Fibroblast of skin of abdomen (primary cell): ENCODE results near the gene ABHD15.
"Not testable (repeated sequence)": the region's sequence is repeated elsewhere in the genome, so short reads cannot be mapped to it uniquely, and the experiment has no call there.

Source experiments
- DNase-seq: peaks from one replicate; pipeline ENCODE4 v3.0.0-alpha.2; 2013

Gene ABHD15

GRCh38 chr17:29568331-29569244 is 1.8 kb upstream of the ABHD15 start, which contains the start of gene TP53I13:
TP53I13 (plus strand) TSS chr17:29568701; CDS start chr17:29568759, 58 bp downstream.
- DNase-seq = peak; percentile 86

GRCh38 chr17:29567554-29568330 is 905 bp upstream of the ABHD15 start:
- peak; percentile 47 for DNase-seq

- no peak for DNase-seq
Observed at GRCh38 chr17:29567304-29567553, 392 bp upstream of the ABHD15 start.

GRCh38 chr17:29565643-29566472 is 979 bp downstream of the ABHD15 start:
- DNase-seq = no peak

GRCh38 chr17:29563816-29564215 is 3.0 kb downstream of the ABHD15 start:
- no peak for DNase-seq

- no peak for DNase-seq
Observed at GRCh38 chr17:29562615-29563014, 4.2 kb downstream of the ABHD15 start.

- DNase-seq = no peak
Observed at GRCh38 chr17:29561554-29562517, 5.0 kb downstream of the ABHD15 start.

- no peak for DNase-seq
Observed at GRCh38 chr17:29560316-29560715, 6.5 kb downstream of the ABHD15 start.

GRCh38 chr17:29559640-29560039 is 7.2 kb downstream of the ABHD15 start:
- DNase-seq = no peak

- not testable (repeated sequence) for DNase-seq
Observed at GRCh38 chr17:29558139-29558538, 8.7 kb downstream of the ABHD15 start.

- DNase-seq = no peak
Observed at GRCh38 chr17:29557739-29558116, 9.1 kb downstream of the ABHD15 start.

GRCh38 chr17:29557085-29557738 is 9.6 kb downstream of the ABHD15 start:
- DNase-seq = no peak

- no peak for DNase-seq
Observed at GRCh38 chr17:29555840-29556239, 11.0 kb downstream of the ABHD15 start.

- no peak for DNase-seq
Observed at GRCh38 chr17:29549177-29549923, 17.5 kb downstream of the ABHD15 start.

- DNase-seq = no peak
Observed at GRCh38 chr17:29546830-29547229, 20.0 kb downstream of the ABHD15 start.

- DNase-seq = no peak
Observed at GRCh38 chr17:29546085-29546484, 20.8 kb downstream of the ABHD15 start.

- no peak for DNase-seq
Observed at GRCh38 chr17:29544066-29544465, 22.8 kb downstream of the ABHD15 start.

- DNase-seq = no peak
Observed at GRCh38 chr17:29533976-29534375, 32.9 kb downstream of the ABHD15 start.

- DNase-seq = no peak
Observed at GRCh38 chr17:29526322-29526721, 40.5 kb downstream of the ABHD15 start.

GRCh38 chr17:29524692-29525091 is 42.1 kb downstream of the ABHD15 start:
- DNase-seq = peak; percentile 2
